ENCODE measurements around the gene MAN1C1. TPM values are rescaled to one million over a fixed set of nuclear protein-coding genes. Genes with fewer than 3 reads are reported as not detected.

Gene MAN1C1
- total RNA-seq: 1 to 10 TPM in 1 of 2 donors, under 1 TPM in 1; 0.88 to 2.5 TPM

DNA sequence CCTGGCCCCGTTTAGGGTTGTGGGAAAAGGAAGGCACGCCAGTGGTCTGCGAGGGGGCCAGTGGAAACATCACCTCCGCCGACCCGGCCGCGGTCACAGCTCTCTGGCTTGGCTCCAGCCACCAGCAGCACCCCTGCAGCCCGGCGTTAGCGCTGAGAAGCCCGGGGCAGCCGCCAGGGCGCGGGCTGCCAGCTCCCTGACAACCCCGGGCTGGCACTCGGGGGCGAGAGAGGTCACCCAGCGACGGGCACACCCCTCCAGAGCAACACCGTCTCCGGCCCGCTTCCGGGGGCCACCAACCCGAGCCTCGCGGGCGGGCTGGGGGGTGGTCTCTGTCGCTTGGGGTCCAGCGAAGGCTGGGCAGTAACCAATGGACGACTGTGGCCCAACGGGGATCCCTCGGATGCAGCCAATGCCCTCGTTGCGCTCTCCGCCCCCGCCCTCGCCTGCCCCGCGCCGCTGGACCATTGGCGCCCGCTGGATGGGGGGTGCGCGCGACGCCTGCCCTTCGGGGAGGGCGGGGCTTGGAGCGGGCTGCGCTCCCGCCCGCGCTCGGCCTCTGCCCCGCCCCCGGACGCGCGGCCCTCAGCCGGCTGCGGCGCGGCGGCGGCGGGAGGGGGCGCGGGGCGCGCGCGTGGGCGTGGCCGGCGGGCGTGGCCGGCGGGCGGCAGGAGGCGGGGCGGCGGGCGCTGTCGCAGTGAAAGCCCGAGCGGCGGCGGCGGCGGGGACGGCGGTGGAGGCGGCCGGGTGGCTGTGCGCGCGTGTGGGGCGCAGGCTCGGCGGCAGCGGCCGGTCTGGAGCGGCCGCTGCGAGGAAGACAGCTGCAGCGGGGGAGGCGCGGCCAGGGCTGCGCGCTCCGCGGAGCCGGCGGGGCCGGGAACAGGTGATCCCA lies at the start of gene MAN1C1:
Gene MAN1C1 (plus strand): TSS at position 697 of the 892 bp plus-strand sequence. CDS start 1,007 bp downstream, outside the sequence.
- DNase-seq (ENCODE audit: low spot score) (peak; percentile 91), ATAC-seq (peak; percentile 94 to 96)
- no peaks in the 10 kb centered on the region for H3K36me3 Mint-ChIP-seq
- H3K4me1 Mint-ChIP-seq (ENCODE audit: low read depth in 2 of 2): peaks cover 45 to 51% of the 10 kb centered on the region in 2 donors
- H3K27ac Mint-ChIP-seq: peak within 1 kb of the TSS in 1 of 2 donors; percentile 5
- peak within 1 kb of the TSS; percentile 75 for H3K4me3 Mint-ChIP-seq
- peaks cover 17 to 33% of the 10 kb centered on the region in 2 donors for H3K27me3 Mint-ChIP-seq
- no peaks in the 10 kb centered on the region for H3K9me3 Mint-ChIP-seq

DNA sequence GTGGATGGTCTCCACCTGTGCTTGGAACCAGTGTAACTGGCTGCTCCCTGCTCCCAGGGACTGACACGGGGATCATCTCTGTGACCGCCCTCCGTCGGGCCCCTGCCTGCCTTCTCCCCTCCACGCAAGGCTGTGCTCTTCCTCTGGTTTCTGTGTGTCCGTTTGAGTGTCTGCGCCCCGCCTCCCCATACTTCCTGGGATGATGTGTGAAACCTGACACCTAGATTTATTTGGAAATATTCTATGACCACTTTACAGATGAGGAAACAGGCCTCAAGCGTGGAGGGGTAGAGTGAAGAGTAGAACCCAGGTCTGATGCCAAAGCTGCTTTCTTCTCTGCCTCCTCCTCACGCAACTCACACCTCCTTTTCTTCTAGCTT lies 48.9 kb upstream of the MAN1C1 start:
- H3K4me1 Mint-ChIP-seq (ENCODE audit: low read depth in 2 of 2): peaks cover 5 to 21% of the 10 kb centered on the region in 2 donors
- no peaks in the 10 kb centered on the region for H3K27me3 Mint-ChIP-seq
- H3K27ac Mint-ChIP-seq: no peak overlapping the region
- DNase-seq (ENCODE audit: low spot score): no peak
- no peak for ATAC-seq
- no peaks in the 10 kb centered on the region for H3K36me3 Mint-ChIP-seq
- H3K4me3 Mint-ChIP-seq: no peak overlapping the region
- no peaks in the 10 kb centered on the region for H3K9me3 Mint-ChIP-seq

DNA sequence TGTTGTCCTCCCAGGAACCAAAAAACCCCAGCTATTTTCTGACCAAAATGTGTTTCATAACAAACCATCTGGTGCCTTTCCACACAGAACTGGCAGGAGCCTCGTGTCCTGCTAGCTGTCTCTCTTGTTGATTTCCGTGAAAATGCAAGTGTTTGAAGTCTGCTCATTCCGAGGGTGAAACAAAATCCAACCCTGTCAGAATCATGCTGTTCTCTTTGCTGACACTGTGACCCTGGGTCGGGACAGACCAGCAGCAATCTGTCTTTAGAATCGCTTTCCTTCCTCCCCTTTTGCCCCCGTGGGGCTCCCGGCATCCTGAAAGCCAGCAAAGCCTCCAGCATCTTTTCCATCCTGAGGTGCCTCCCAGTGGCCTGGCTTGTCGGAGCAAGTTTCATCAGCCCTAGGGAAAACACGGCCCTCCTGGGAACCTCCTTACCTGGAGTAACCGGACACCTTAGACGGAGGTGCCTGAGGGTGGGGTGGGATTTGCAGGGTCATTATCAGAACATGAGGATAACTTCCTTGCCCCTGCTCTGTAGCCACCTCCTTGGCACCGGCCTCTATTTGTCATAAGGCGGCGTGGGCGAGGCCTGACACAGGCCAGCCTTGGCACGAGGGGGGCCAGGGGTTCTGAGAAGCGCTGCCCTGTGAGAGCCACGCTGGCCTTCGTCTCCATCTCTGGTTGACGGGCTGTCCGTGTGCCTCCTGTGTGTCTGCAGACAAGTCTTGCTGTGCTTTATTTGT lies 48.3 kb upstream of the MAN1C1 start:
- Mint-ChIP-seq H3K4me3 (no peak overlapping the region), H3K36me3 (no peaks in the 10 kb centered on the region), H3K27me3 (peaks cover 0 to 3% of the 10 kb centered on the region in 2 donors), H3K27ac (no peak overlapping the region), H3K4me1 (ENCODE audit: low read depth in 2 of 2) (peaks cover 0 to 17% of the 10 kb centered on the region in 2 donors), H3K9me3 (no peaks in the 10 kb centered on the region)
- DNase-seq (ENCODE audit: low spot score) (no peak), ATAC-seq (no peak)

DNA sequence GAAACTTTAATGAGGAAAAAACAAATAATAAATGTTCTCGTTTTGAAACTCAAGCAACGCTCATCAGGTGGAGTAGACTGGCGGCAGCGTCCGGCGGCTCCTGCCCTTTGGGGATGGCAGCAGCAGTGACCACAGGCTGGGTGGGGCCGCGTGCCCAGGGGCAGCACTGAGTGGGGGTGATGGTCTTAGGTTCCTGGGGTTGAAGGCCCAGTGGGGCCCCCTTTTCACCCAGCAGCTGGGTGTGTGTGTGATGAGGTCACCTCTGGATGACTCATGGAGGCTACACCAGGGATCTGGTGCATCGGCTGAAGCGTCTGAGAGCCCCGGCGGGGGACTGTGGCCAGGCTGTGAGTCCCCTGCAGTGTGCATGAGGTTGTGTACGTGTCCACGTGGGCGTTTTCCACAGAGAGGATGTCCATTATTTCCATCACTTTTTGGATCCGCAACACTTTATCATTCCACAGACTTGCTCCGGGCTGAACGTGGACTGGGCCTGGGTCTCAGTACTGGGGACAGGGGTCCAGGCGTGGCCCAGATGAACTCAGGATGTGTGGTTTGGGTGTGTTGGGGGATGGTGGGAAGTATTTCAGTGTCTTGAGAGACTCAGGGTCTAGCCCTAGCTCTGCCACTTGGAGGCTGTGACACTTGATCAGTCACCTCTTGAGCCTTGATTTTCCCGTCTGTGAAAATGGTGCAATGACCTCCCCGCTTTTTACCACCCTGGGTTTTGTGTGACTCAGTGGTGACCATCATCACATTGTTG lies 47.6 kb upstream of the MAN1C1 start:
- H3K4me1 Mint-ChIP-seq (ENCODE audit: low read depth in 2 of 2): peaks cover 0 to 17% of the 10 kb centered on the region in 2 donors
- ATAC-seq (peak; percentile 29 to 37), DNase-seq (ENCODE audit: low spot score) (no peak)
- H3K9me3 Mint-ChIP-seq: no peaks in the 10 kb centered on the region
- H3K27me3 Mint-ChIP-seq: peaks cover 0 to 3% of the 10 kb centered on the region in 2 donors
- no peak overlapping the region for H3K27ac Mint-ChIP-seq
- no peaks in the 10 kb centered on the region for H3K36me3 Mint-ChIP-seq
- no peak overlapping the region for H3K4me3 Mint-ChIP-seq

DNA sequence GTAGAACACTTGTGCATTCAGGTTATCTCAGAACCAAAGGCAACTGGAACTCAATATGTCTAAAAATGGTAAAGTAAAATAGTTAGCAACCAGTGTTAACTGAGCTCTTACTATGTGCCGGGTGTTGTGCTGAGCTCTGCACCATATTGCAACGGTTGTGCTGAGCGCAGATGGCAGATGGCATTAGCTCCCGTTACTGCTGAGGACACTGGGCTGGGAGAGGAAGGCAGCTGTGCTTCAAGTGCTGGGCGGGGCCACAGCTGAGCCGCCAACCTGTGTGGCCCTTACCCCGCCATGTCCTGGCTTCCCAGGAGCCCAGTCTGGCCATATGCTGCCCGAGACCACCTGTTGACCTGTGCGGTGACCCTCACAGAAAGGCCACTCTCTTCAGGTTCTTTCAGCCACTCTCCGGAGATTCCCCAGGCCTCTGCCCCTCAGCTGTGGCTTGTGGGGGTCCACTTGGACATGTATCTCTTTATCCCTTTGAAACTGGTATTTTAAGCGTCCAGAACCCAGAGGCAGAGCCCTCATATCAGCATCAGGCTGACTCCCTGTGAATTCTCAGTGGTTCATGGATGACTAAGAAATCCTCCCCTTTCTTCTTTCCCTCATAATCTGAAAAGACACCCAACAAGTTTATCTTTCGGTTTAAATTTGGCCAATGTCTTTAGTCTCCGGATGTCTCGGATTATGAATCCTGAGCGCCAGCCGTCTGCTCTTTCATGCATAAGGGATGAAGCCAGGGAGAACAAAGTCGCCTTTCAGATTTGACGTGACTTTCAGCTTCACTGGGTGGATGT lies 46.8 kb upstream of the MAN1C1 start:
- no peak for DNase-seq (ENCODE audit: low spot score)
- H3K27ac Mint-ChIP-seq: no peak overlapping the region
- peaks cover 0 to 16% of the 10 kb centered on the region in 2 donors for H3K4me1 Mint-ChIP-seq (ENCODE audit: low read depth in 2 of 2)
- H3K36me3 Mint-ChIP-seq: no peaks in the 10 kb centered on the region
- no peaks in the 10 kb centered on the region for H3K9me3 Mint-ChIP-seq
- H3K4me3 Mint-ChIP-seq: no peak overlapping the region
- no peak for ATAC-seq
- peaks cover 0 to 3% of the 10 kb centered on the region in 2 donors for H3K27me3 Mint-ChIP-seq

DNA sequence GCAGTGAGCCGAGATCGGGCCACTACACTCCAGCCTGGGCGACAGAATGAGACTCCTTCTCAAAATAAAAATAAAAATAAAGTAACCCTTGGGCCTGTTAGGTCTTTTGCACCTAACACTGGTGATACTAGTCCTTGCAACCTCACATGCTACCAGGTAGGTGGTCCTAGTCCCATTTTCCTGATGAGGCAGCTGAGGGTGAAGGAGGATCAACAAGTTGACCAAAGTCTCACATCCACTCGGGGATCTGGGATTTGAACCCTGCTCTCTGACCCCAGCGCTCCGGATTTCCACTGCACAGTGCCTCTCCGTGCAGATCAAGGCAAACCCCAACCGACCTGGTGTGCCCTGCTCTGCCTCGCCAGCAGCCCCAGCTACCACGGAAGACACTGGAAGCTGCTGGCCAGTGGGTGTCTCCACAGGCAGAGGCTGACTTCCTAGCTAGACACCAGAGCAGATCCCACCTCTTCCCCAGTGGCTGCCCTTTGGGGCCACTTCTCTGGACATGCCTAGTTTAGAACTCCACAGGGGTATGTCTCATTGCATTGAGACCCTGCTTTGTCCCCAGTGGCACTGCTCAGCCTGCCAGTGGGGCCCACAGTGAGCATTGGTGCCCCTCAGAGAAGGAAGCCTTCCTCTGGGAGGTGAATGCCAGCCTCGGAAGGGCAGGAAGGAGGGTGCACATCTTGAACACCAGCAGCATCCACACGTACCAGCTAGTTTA lies 45.6 kb upstream of the MAN1C1 start:
- DNase-seq (ENCODE audit: low spot score): no peak
- Mint-ChIP-seq H3K4me1 (ENCODE audit: low read depth in 2 of 2) (peaks cover 0 to 12% of the 10 kb centered on the region in 2 donors), H3K27me3 (peaks cover 0 to 3% of the 10 kb centered on the region in 2 donors), H3K4me3 (no peak overlapping the region), H3K27ac (no peak overlapping the region), H3K9me3 (no peaks in the 10 kb centered on the region), H3K36me3 (no peaks in the 10 kb centered on the region)
- no peak for ATAC-seq

- Mint-ChIP-seq H3K27me3 (peaks cover 0 to 3% of the 10 kb centered on the region in 2 donors), H3K27ac (no peak overlapping the region), H3K4me3 (no peak overlapping the region), H3K36me3 (no peaks in the 10 kb centered on the region), H3K4me1 (ENCODE audit: low read depth in 2 of 2) (peaks cover 0 to 12% of the 10 kb centered on the region in 2 donors), H3K9me3 (no peaks in the 10 kb centered on the region)
- no peak for ATAC-seq
- DNase-seq (ENCODE audit: low spot score): no peak
Observed at GRCh38 chr1:25571522-25571970, 45.0 kb upstream of the MAN1C1 start.

DNA sequence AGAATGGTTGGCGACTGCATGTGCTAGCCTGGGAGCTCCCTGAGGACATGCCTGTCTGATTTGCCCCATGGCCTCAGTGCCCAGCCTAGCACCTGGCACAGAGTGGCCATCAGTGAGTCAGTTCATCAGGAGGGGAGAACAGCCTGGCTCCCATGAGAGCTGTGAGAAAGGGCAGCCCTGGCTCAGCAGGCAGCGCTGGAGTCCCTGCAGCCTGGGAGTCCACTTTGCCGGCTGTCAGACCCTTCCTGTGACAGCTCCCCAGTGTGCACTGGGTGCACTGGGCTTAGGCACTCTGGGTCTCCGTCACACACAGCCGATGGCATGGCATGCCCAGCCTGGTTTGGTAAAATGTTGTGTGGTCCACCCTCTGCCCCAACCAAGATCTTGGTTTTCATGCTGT lies 44.5 kb upstream of the MAN1C1 start:
- peaks cover 0 to 12% of the 10 kb centered on the region in 2 donors for H3K4me1 Mint-ChIP-seq (ENCODE audit: low read depth in 2 of 2)
- H3K36me3 Mint-ChIP-seq: no peaks in the 10 kb centered on the region
- DNase-seq (ENCODE audit: low spot score): no peak
- H3K27ac Mint-ChIP-seq: no peak overlapping the region
- no peak for ATAC-seq
- peaks cover 0 to 3% of the 10 kb centered on the region in 2 donors for H3K27me3 Mint-ChIP-seq
- no peaks in the 10 kb centered on the region for H3K9me3 Mint-ChIP-seq
- H3K4me3 Mint-ChIP-seq: no peak overlapping the region

DNA sequence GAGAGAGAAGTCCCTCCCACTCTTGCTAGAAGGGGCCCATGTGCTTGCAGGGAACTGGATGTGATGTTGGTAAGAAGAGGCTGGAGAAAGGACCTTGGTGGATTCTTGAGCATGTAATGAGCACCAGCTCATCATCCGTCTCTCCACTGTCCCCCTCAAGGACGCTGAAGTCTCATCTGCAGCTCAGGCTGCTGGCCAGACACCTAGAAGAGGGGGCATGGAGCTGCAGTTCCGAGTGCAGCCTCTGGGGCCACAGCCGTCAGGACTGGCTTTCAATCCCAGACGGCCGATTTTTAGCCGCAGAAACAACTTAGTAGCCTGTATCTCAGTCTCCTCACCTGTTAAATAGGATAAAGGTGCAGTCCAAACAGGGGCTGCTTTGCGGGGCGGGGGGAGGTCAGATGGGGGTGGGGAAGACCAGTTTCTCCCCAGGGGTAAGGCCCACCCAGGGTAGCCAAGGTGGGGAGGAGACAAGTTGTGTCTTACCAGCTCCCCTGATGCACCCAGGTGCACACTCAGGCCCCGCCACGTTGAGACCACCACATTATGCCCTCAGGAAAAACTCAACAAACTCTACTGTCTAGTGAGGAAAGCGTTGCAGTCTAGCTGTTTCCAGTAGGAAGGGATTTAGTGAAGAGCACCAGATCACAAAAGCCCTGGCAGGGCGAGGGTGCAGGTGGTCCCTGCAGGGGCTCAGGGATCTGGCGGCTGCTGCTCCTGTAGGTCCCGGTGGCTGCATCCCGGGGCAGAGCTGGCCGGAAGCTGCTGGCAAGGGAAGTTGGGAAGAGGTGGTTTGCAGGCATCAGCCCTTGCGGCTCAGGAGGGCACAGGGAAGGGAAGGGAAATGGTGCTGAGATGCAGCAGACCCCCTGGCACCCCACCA lies 43.6 kb upstream of the MAN1C1 start:
- ATAC-seq (no peak), DNase-seq (ENCODE audit: low spot score) (no peak)
- no peaks in the 10 kb centered on the region for H3K9me3 Mint-ChIP-seq
- no peak overlapping the region for H3K4me3 Mint-ChIP-seq
- H3K36me3 Mint-ChIP-seq: no peaks in the 10 kb centered on the region
- H3K27ac Mint-ChIP-seq: no peak overlapping the region
- H3K4me1 Mint-ChIP-seq (ENCODE audit: low read depth in 2 of 2): peaks cover 0 to 9% of the 10 kb centered on the region in 2 donors
- H3K27me3 Mint-ChIP-seq: peaks cover 0 to 3% of the 10 kb centered on the region in 2 donors

- H3K9me3 Mint-ChIP-seq: no peaks in the 10 kb centered on the region
- H3K36me3 Mint-ChIP-seq: no peaks in the 10 kb centered on the region
- H3K27me3 Mint-ChIP-seq: peaks cover 0 to 3% of the 10 kb centered on the region in 2 donors
- H3K4me3 Mint-ChIP-seq: no peak overlapping the region
- DNase-seq (ENCODE audit: low spot score) (no peak), ATAC-seq (no peak)
- H3K27ac Mint-ChIP-seq: no peak overlapping the region
- H3K4me1 Mint-ChIP-seq (ENCODE audit: low read depth in 2 of 2): peaks cover 0 to 5% of the 10 kb centered on the region in 2 donors
Observed at GRCh38 chr1:25573591-25573930, 43.0 kb upstream of the MAN1C1 start.

DNA sequence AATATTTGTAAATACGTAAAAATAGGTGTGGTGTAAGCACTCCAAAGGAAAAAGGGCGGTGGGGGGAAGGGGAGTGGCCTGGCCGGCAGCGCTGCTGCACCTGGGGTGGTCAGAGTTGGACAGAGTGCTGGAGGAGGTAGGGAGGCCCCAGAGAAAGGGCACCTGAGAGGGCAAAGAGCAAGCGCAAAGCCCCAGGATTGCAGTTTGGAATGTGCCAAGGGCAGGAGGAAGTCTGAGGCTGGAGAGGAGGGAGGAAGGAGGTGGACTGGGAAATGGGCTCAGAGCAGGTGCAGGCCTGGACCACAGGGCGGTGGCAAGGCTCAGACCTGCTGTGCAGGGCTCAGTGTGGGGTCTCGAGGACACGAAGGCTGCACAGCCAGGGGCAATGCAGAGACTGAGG lies 42.6 kb upstream of the MAN1C1 start:
- Mint-ChIP-seq H3K27me3 (peaks cover 0 to 3% of the 10 kb centered on the region in 2 donors), H3K4me1 (ENCODE audit: low read depth in 2 of 2) (peaks cover 0 to 5% of the 10 kb centered on the region in 2 donors), H3K27ac (no peak overlapping the region), H3K4me3 (no peak overlapping the region), H3K9me3 (no peaks in the 10 kb centered on the region), H3K36me3 (no peaks in the 10 kb centered on the region)
- DNase-seq (ENCODE audit: low spot score) (no peak), ATAC-seq (no peak)

DNA sequence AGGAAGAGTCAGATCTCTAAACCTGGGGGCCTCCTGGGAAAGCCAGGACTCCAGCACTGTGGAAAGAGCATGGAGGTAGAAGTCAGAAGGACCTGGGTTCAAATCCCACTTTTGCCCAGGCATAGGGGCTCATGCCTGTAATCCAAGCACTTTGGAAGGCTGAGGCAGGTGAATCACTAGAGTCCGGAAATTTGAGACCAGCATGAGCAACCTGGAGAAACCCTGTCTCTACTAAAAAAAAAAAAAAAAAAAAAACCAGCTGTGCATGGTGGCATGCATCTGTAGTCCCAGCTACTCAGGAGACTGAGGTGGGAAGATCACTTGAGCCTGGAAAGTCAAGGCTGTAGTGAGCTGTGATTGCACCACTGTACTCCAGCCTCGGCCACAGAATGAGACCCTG lies 41.4 kb upstream of the MAN1C1 start:
- Mint-ChIP-seq H3K27me3 (peaks cover 0 to 3% of the 10 kb centered on the region in 2 donors), H3K4me1 (ENCODE audit: low read depth in 2 of 2) (no peaks in the 10 kb centered on the region), H3K4me3 (no peak overlapping the region), H3K9me3 (no peaks in the 10 kb centered on the region), H3K27ac (no peak overlapping the region), H3K36me3 (no peaks in the 10 kb centered on the region)
- DNase-seq (ENCODE audit: low spot score) (no peak), ATAC-seq (no peak)
